ENCODE data around the gene SPHK1.

Gene SPHK1

GRCh38 chr17:76414334-76415295, 30.2 kb downstream of the SPHK1 start:
- no peak overlapping the region for H2AFZ ChIP-seq (ENCODE audit: low read depth, low read length)
- no peaks in the 10 kb centered on the region for H3K9me3 ChIP-seq (ENCODE audit: low read length)
- H3K27me3 ChIP-seq (ENCODE audit: insufficient read depth, low read length) = no peaks in the 10 kb centered on the region
- H3K4me3 ChIP-seq (ENCODE audit: low read length) = no peak overlapping the region
- peaks cover 27% of the 10 kb centered on the region for H3K36me3 ChIP-seq (ENCODE audit: insufficient read depth, low read length)
- H3K4me1 ChIP-seq (ENCODE audit: insufficient read depth, low read length) = peaks cover 21% of the 10 kb centered on the region

- H3K4me3 ChIP-seq (ENCODE audit: low read length) = no peak overlapping the region
- H3K27me3 ChIP-seq (ENCODE audit: insufficient read depth, low read length) = no peaks in the 10 kb centered on the region
- H3K36me3 ChIP-seq (ENCODE audit: insufficient read depth, low read length) = peaks cover 22% of the 10 kb centered on the region
- H3K9me3 ChIP-seq (ENCODE audit: low read length) = peaks cover 2% of the 10 kb centered on the region
- no peak overlapping the region for H2AFZ ChIP-seq (ENCODE audit: low read depth, low read length)
- H3K4me1 ChIP-seq (ENCODE audit: insufficient read depth, low read length) = peaks cover 21% of the 10 kb centered on the region
Measured at GRCh38 chr17:76415786-76416185, 31.4 kb downstream of the SPHK1 start.

DNA sequence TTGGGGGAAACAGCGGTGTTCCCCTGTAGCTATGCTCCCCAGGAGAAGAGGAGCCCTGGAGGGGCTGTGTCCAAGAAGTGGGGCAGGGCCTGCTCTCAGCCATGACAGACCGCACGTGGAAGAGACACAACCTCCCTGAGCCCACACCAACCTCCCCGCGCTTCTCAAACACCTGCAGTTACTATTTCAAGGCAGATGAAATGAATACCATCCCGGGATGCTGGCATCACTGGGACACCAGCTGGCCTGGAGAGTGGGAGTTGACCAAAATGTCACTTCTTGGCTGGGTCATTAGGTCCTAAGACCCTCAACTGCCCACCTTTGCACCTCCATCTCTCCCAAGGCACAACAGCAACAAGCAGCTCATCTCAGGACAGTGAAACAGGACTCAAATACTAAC, 32.0 kb downstream of the SPHK1 start:
- peaks cover 2% of the 10 kb centered on the region for H3K9me3 ChIP-seq (ENCODE audit: low read length)
- H3K36me3 ChIP-seq (ENCODE audit: insufficient read depth, low read length) = peaks cover 19% of the 10 kb centered on the region
- no peak overlapping the region for H2AFZ ChIP-seq (ENCODE audit: low read depth, low read length)
- peaks cover 21% of the 10 kb centered on the region for H3K4me1 ChIP-seq (ENCODE audit: insufficient read depth, low read length)
- H3K4me3 ChIP-seq (ENCODE audit: low read length) = no peak overlapping the region
- no peaks in the 10 kb centered on the region for H3K27me3 ChIP-seq (ENCODE audit: insufficient read depth, low read length)

- Histone ChIP-seq H3K4me1 (ENCODE audit: insufficient read depth, low read length) (peaks cover 21% of the 10 kb centered on the region), H3K27me3 (ENCODE audit: insufficient read depth, low read length) (no peaks in the 10 kb centered on the region), H3K4me3 (ENCODE audit: low read length) (no peak overlapping the region), H3K9me3 (ENCODE audit: low read length) (peaks cover 6% of the 10 kb centered on the region), H2AFZ (ENCODE audit: low read depth, low read length) (no peak overlapping the region), H3K36me3 (ENCODE audit: insufficient read depth, low read length) (peaks cover 17% of the 10 kb centered on the region)
Measured at GRCh38 chr17:76416899-76417298, 32.5 kb downstream of the SPHK1 start.

DNA sequence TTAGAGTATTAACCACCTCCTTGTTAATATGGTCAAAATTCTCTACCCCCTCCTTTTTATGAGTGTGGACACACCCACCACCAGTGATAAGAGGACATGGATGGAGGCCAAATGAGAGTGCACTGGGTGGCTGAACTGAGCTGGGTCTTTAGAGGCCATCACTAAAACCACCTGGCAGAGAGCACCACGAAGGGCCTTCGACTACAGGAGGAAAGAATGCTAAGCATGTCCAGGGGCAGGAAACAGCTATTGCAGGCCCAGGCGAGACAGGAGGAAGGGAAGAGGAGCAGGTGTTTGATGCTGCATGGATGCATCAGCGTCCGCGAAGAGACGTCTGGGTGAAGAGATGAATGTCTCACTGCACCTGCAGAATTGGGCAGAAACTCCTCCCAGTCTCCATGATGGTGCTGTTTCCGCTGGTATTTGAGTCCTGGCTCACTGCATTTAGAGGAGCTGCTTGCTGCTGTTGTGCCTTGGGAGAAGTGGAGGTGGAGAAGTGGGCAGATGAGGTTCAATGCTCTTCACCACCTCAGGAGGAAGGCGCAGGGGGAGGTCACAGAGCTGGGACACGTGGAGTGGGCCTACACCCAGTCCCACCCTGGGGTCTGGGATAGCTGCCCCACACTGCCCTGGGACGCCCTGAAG, 33.2 kb downstream of the SPHK1 start:
- H3K9me3 ChIP-seq (ENCODE audit: low read length) = peaks cover 12% of the 10 kb centered on the region
- H2AFZ ChIP-seq (ENCODE audit: low read depth, low read length) = no peak overlapping the region
- peaks cover 15% of the 10 kb centered on the region for H3K36me3 ChIP-seq (ENCODE audit: insufficient read depth, low read length)
- H3K4me3 ChIP-seq (ENCODE audit: low read length) = no peak overlapping the region
- H3K27me3 ChIP-seq (ENCODE audit: insufficient read depth, low read length) = no peaks in the 10 kb centered on the region
- H3K4me1 ChIP-seq (ENCODE audit: insufficient read depth, low read length) = peaks cover 21% of the 10 kb centered on the region

GRCh38 chr17:76419576-76420260, 35.3 kb downstream of the SPHK1 start:
- peaks cover 7% of the 10 kb centered on the region for H3K4me1 ChIP-seq (ENCODE audit: insufficient read depth, low read length)
- H3K36me3 ChIP-seq (ENCODE audit: insufficient read depth, low read length) = peaks cover 13% of the 10 kb centered on the region
- peaks cover 18% of the 10 kb centered on the region for H3K9me3 ChIP-seq (ENCODE audit: low read length)
- no peak overlapping the region for H2AFZ ChIP-seq (ENCODE audit: low read depth, low read length)
- H3K4me3 ChIP-seq (ENCODE audit: low read length) = no peak overlapping the region
- no peaks in the 10 kb centered on the region for H3K27me3 ChIP-seq (ENCODE audit: insufficient read depth, low read length)

DNA sequence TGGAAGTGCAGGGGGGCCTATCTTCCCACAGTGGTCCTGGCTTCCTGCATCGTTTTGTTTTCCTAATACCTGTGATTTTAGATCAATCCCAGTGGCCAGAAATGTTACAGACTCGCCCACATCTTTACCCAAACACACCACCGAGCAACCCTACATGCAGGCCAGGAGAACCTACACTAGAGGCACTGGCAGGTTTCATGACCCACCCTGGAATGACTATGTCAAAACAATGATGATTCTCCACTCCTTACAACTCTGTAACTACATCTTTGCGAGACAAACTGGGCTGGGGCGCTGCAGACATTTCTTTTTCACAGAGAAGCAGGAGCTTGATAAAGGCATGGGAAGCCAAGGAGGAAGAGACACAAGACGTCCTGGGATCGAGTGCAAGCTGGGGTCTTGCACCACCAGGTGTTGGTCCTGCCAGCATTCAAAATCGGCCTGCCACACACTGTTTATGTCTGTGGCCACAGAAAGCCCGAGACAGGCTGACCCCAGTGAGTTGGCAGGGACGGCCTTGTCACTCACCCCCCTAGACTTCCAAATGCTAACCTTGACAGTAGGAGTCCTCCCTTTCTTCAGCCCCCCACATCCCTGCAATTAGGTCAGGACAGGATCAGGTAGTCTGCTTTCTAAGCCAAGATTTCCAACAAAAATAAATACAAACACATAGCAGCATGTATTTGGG, 36.1 kb downstream of the SPHK1 start:
- H3K4me3 ChIP-seq (ENCODE audit: low read length) = no peak overlapping the region
- H2AFZ ChIP-seq (ENCODE audit: low read depth, low read length) = no peak overlapping the region
- H3K9me3 ChIP-seq (ENCODE audit: low read length) = peaks cover 18% of the 10 kb centered on the region
- H3K27me3 ChIP-seq (ENCODE audit: insufficient read depth, low read length) = no peaks in the 10 kb centered on the region
- peaks cover 13% of the 10 kb centered on the region for H3K36me3 ChIP-seq (ENCODE audit: insufficient read depth, low read length)
- H3K4me1 ChIP-seq (ENCODE audit: insufficient read depth, low read length) = no peaks in the 10 kb centered on the region

- Histone ChIP-seq H2AFZ (ENCODE audit: low read depth, low read length) (no peak overlapping the region), H3K4me1 (ENCODE audit: insufficient read depth, low read length) (no peaks in the 10 kb centered on the region), H3K9me3 (ENCODE audit: low read length) (peaks cover 18% of the 10 kb centered on the region), H3K36me3 (ENCODE audit: insufficient read depth, low read length) (peaks cover 13% of the 10 kb centered on the region), H3K27me3 (ENCODE audit: insufficient read depth, low read length) (no peaks in the 10 kb centered on the region), H3K4me3 (ENCODE audit: low read length) (no peak overlapping the region)
Measured at GRCh38 chr17:76421044-76421407, 36.6 kb downstream of the SPHK1 start.

DNA sequence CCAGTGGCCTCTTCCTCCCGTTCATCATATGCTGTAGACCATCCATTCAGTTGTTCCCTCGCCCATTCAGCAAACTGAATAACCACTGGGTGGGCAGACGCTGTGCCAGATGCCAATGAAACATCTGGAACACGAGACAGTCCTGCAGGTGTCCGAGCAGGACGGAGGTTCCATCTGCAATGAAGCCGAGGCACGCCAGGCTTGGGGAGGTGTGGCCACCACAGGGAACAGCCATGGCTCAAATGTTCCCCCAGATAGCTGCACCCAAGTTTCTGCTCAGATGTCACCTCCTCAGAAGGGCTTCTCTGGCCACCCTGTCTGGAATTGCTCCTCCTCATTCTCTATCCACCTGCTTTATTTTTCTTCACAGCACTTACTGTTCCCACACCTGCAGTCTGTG, 38.0 kb downstream of the SPHK1 start:
- H3K9me3 ChIP-seq (ENCODE audit: low read length) = peaks cover 18% of the 10 kb centered on the region
- no peaks in the 10 kb centered on the region for H3K27me3 ChIP-seq (ENCODE audit: insufficient read depth, low read length)
- no peak overlapping the region for H3K4me3 ChIP-seq (ENCODE audit: low read length)
- peaks cover 1% of the 10 kb centered on the region for H3K4me1 ChIP-seq (ENCODE audit: insufficient read depth, low read length)
- peaks cover 11% of the 10 kb centered on the region for H3K36me3 ChIP-seq (ENCODE audit: insufficient read depth, low read length)
- no peak overlapping the region for H2AFZ ChIP-seq (ENCODE audit: low read depth, low read length)

DNA sequence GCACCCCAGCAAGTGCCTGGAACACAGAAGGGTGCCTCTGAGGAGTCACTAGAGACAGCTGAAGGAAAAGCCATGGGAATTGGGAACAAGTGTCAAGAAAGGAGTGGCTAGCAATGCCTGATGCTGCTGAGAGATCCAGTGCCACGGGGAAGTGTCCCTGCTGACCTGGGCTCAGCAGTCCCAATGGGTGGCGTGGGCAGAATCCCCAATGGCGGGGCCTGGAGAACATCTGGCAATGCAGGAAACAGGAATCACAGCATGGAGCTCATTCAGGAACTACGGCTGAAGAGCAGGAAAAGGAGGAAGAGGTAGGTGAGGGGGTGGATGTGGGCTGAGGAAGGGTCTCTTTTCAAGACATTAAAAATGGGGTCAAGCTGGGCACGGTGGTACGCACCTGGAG, 38.5 kb downstream of the SPHK1 start:
- Histone ChIP-seq H2AFZ (ENCODE audit: low read depth, low read length) (no peak overlapping the region), H3K4me3 (ENCODE audit: low read length) (no peak overlapping the region), H3K27me3 (ENCODE audit: insufficient read depth, low read length) (no peaks in the 10 kb centered on the region), H3K9me3 (ENCODE audit: low read length) (peaks cover 18% of the 10 kb centered on the region), H3K4me1 (ENCODE audit: insufficient read depth, low read length) (peaks cover 4% of the 10 kb centered on the region), H3K36me3 (ENCODE audit: insufficient read depth, low read length) (peaks cover 6% of the 10 kb centered on the region)

- Histone ChIP-seq H3K36me3 (ENCODE audit: insufficient read depth, low read length) (peaks cover 5% of the 10 kb centered on the region), H3K27me3 (ENCODE audit: insufficient read depth, low read length) (no peaks in the 10 kb centered on the region), H3K4me3 (ENCODE audit: low read length) (no peak overlapping the region), H3K9me3 (ENCODE audit: low read length) (peaks cover 12% of the 10 kb centered on the region), H3K4me1 (ENCODE audit: insufficient read depth, low read length) (peaks cover 4% of the 10 kb centered on the region), H2AFZ (ENCODE audit: low read depth, low read length) (no peak overlapping the region)
Measured at GRCh38 chr17:76426853-76427252, 42.4 kb downstream of the SPHK1 start.

DNA sequence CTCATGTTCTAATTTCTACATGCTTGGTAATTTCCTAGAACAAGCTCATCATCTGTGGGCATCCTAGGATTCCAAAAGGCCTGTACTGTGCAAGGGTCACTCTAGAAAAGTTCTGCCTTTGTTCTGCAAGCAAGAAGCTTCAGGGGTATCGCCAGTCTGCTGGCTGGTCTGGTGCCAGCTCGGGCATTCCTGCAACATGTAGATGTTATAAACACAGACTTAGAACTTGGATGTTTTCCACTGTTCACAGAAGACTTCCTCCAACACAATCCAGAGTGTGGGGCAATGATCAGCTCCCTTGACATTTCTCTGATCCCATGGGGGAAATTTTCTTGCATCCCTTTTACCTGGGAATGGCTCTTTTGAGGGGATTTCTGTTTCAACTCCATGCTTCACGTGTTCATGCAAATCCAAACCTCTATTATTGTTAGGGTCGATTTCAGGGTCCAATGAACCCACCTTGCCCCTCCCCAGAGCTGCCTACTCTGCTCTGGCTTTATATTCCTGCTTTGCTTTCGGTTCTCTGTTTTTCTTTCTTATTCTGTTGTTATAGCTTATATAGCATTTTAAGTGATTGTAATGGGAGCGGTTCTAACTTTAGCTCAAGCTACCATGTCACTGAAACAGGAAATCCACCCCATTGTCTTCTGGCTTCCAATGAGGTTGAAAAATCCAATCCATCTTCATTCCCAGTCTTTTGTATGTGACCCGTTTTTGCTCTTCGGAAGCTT, 43.3 kb downstream of the SPHK1 start:
- Histone ChIP-seq H3K36me3 (ENCODE audit: insufficient read depth, low read length) (peaks cover 2% of the 10 kb centered on the region), H3K9me3 (ENCODE audit: low read length) (peaks cover 5% of the 10 kb centered on the region), H3K4me3 (ENCODE audit: low read length) (no peak overlapping the region), H2AFZ (ENCODE audit: low read depth, low read length) (no peak overlapping the region), H3K27me3 (ENCODE audit: insufficient read depth, low read length) (no peaks in the 10 kb centered on the region), H3K4me1 (ENCODE audit: insufficient read depth, low read length) (peaks cover 4% of the 10 kb centered on the region)
